Prostate gland (tissue), 2 donors: Measurements from ENCODE around the gene TRAF5. TPM values are rescaled to one million over a fixed set of nuclear protein-coding genes. Genes with fewer than 3 reads are reported as not detected.

Source experiments
- DNase-seq: peaks from one replicate; pipeline ENCODE4 v3.0.0-alpha.2; 2019; ENCODE audit warnings: low spot score
- H3K27ac ChIP-seq, 2 donors: fragments of 200-600 bp; sonication (generic); 2 replicates each; pipeline ENCODE4 v1.5.1; 2017 to 2019
- H3K27me3 ChIP-seq: fragments of 200-600 bp; sonication (generic); replicated peaks from 2 replicates; pipeline ENCODE4 v1.5.1; 2019; ENCODE audit not compliant: insufficient read depth
- H3K36me3 ChIP-seq, 2 donors: fragments of 200-600 bp; sonication (generic); 1 replicate in 1 of 2; 2 replicates in 1 of 2; pipeline versions ENCODE4 v1.5.1 to v1.8.1; 2017 to 2019
- H3K4me1 ChIP-seq: fragments of 200-600 bp; sonication (generic); replicated peaks from 2 replicates; pipeline ENCODE4 v1.5.1; 2019
- H3K4me3 ChIP-seq, 2 donors: fragments of 200-600 bp; sonication (generic); 2 replicates each; pipeline ENCODE4 v1.5.1; 2017 to 2019
- H3K9me3 ChIP-seq: fragments of 200-600 bp; sonication (generic); 2 replicates; pipeline ENCODE4 v1.5.1; 2017
- CTCF ChIP-seq, 4 experiments: fragments of 200-600 bp in 2 of 4; fragments of 450-650 bp in 2 of 4; sonication (generic) in 2 of 4; IDR thresholded peaks; 1 replicate in 3 of 4; 2 replicates in 1 of 4; pipeline ENCODE4 v1.5.1; 2016 to 2019; ENCODE audit warnings: antibody characterized with exemption in 4 of 4, mild to moderate bottlenecking in 2 of 4, moderate library complexity in 2 of 4
- POLR2A ChIP-seq: fragments of 450-650 bp; IDR thresholded peaks from one replicate; pipeline ENCODE4 v1.6.1; 2016; ENCODE audit warnings: antibody characterized with exemption, mild to moderate bottlenecking
- POLR2AphosphoS5 ChIP-seq: sonication (generic); formaldehyde crosslinking; IDR thresholded peaks from one replicate; pipeline ENCODE4 v1.6.1; 2017; ENCODE audit warnings: antibody characterized with exemption
- WGBS: methylation state at CpG from one replicate; pipeline ENCODE4 v1.1.5; 2018; 5-methylcytosine and 5-hydroxymethylcytosine counted together
- intact Hi-C: fragments of 100-400 bp; cut with DNase I; formaldehyde crosslinking; loops from one replicate; pipeline ENCODE4 v1.14.2; 2022
- total RNA-seq, 2 donors: library from RNA; depleted of rRNA; stranded (reverse); fragments of >200 nt; gene quantifications; one replicate each; pipeline ENCODE4 v1.1.0, GENCODE V29; 2016

Gene TRAF5
- total RNA-seq, 2 donors from 2014 or later, result 8.0 to 12.6 TPM

- no peaks in the 10 kb centered on the region for H3K9me3 ChIP-seq
- no peaks in the 10 kb centered on the region for H3K4me1 ChIP-seq
- 2% methylated on average over 16 of the region's 16 CpGs for WGBS
- H3K4me3 ChIP-seq, result peak overlapping the region; percentile 69 to 71
- no peaks in the 10 kb centered on the region for H3K27me3 ChIP-seq
- no peak for DNase-seq
- intact Hi-C loops, result loop anchor here (5.0 to 10.0 kb wide), 3 partner anchors 55 to 327 kb away; no protein-coding TSS in a partner anchor
- H3K36me3 ChIP-seq, result no peaks in the 10 kb centered on the region
- TF ChIP-seq CTCF (IDR thresholded peaks at IDR 0.05) (no peak), POLR2AphosphoS5 (peak; percentile 36)
- peak overlapping the region; percentile 77 to 83 for H3K27ac ChIP-seq
Measured at GRCh38 chr1:211327346-211327921, 801 bp downstream of the TRAF5 start.

GRCh38 chr1:211328084-211328694 lies 1.6 kb downstream of the TRAF5 start:
- Histone ChIP-seq H3K27ac (peak overlapping the region; percentile 77 to 83), H3K27me3 (no peaks in the 10 kb centered on the region), H3K4me3 (no peak overlapping the region), H3K36me3 (no peaks in the 10 kb centered on the region), H3K4me1 (no peaks in the 10 kb centered on the region), H3K9me3 (no peaks in the 10 kb centered on the region)
- 78% methylated on average over 11 of the region's 11 CpGs for WGBS
- DNase-seq, result no peak
- TF ChIP-seq POLR2AphosphoS5 (no peak), CTCF (IDR thresholded peaks at IDR 0.05) (no peak), POLR2A (no peak)
- intact Hi-C loops, result loop anchor here (5.0 to 10.0 kb wide), 3 partner anchors 54 to 327 kb away; no protein-coding TSS in a partner anchor

- no peak overlapping the region for H3K27ac ChIP-seq
Measured at GRCh38 chr1:211328866-211329475, 2.3 kb downstream of the TRAF5 start.

GRCh38 chr1:211329764-211330201 lies 3.1 kb downstream of the TRAF5 start:
- H3K27ac ChIP-seq, result no peak overlapping the region
- TF ChIP-seq CTCF (IDR thresholded peaks at IDR 0.05), result no peak
- intact Hi-C loops, result loop anchor here (5.0 to 10.0 kb wide), 3 partner anchors 53 to 325 kb away; no protein-coding TSS in a partner anchor

More at GRCh38 chr1:211328866-211329475, 2.3 kb downstream of the TRAF5 start:
- DNase-seq, result no peak
- intact Hi-C loops, result loop anchor here (5.0 to 10.0 kb wide), 3 partner anchors 53 to 326 kb away; no protein-coding TSS in a partner anchor
- 89% methylated on average over 6 of the region's 6 CpGs for WGBS
- Histone ChIP-seq H3K4me3 (no peak overlapping the region), H3K36me3 (no peaks in the 10 kb centered on the region), H3K27me3 (no peaks in the 10 kb centered on the region), H3K9me3 (no peaks in the 10 kb centered on the region), H3K4me1 (no peaks in the 10 kb centered on the region)
- TF ChIP-seq POLR2AphosphoS5 (no peak), CTCF (IDR thresholded peaks at IDR 0.05) (no peak), POLR2A (no peak)

More at GRCh38 chr1:211329764-211330201, 3.1 kb downstream of the TRAF5 start:
- 65% methylated on average over 4 of the region's 4 CpGs for WGBS
- no peaks in the 10 kb centered on the region for H3K36me3 ChIP-seq
- H3K9me3 ChIP-seq, result no peaks in the 10 kb centered on the region
- H3K27me3 ChIP-seq, result no peaks in the 10 kb centered on the region
- H3K4me1 ChIP-seq, result no peaks in the 10 kb centered on the region
- no peak overlapping the region for H3K4me3 ChIP-seq
- DNase-seq, result no peak
